OCI-LY3 (cell line): ENCODE measurements around the gene EFS.

Experiments
- CTCF ChIP-seq: fragments of 200-600, 300-600 bp; sonication (generic); IDR thresholded peaks from 2 replicates; pipeline ENCODE4 v1.5.1; 2014; ENCODE audit warnings: antibody characterized with exemption, low read length, low read depth
- EZH2phosphoT487 ChIP-seq: fragments of 200-600 bp; shearing (Covaris generic); IDR thresholded peaks from 2 replicates; pipeline ENCODE4 v1.6.1; 2018; ENCODE audit warnings: antibody characterized with exemption, mixed run types, low read depth

GRCh38 chr14:23355871-23356435 lies 9.0 kb downstream of the EFS start:
- TF ChIP-seq CTCF: no peak
- TF ChIP-seq EZH2phosphoT487: no peak
